ENCODE results near the gene NYAP1.

The NYAP1 gene

GRCh38 chr7:100489824-100490223, 6.1 kb downstream of the NYAP1 start:
- H3K27ac Mint-ChIP-seq, result peak overlapping the region; percentile 81

GRCh38 chr7:100490483-100491191, 6.9 kb downstream of the NYAP1 start:
- Mint-ChIP-seq H3K4me1 (peaks cover 79% of the 10 kb centered on the region), H3K36me3 (ENCODE audit: low read depth) (peaks cover 13% of the 10 kb centered on the region), H3K27ac (peak overlapping the region; percentile 81), H3K4me3 (peak overlapping the region; percentile 30), H3K9me3 (no peaks in the 10 kb centered on the region), H3K27me3 (ENCODE audit: low read depth, poor library complexity) (peaks cover 15% of the 10 kb centered on the region)
- no peak for DNase-seq
- no peak for TF ChIP-seq CTCF (IDR thresholded peaks at IDR 0.05)

More at GRCh38 chr7:100489824-100490223, 6.1 kb downstream of the NYAP1 start:
- DNase-seq, result peak; percentile 87
- H3K36me3 Mint-ChIP-seq (ENCODE audit: low read depth), result peaks cover 7% of the 10 kb centered on the region
- H3K4me3 Mint-ChIP-seq, result peak overlapping the region; percentile 30
- no peak for TF ChIP-seq CTCF (IDR thresholded peaks at IDR 0.05)
- H3K27me3 Mint-ChIP-seq (ENCODE audit: low read depth, poor library complexity), result peaks cover 17% of the 10 kb centered on the region
- H3K9me3 Mint-ChIP-seq, result no peaks in the 10 kb centered on the region
- peaks cover 79% of the 10 kb centered on the region for H3K4me1 Mint-ChIP-seq

- Mint-ChIP-seq H3K27ac (no peak overlapping the region), H3K4me3 (no peak overlapping the region), H3K36me3 (ENCODE audit: low read depth) (peaks cover 13% of the 10 kb centered on the region), H3K4me1 (peaks cover 78% of the 10 kb centered on the region), H3K9me3 (no peaks in the 10 kb centered on the region), H3K27me3 (ENCODE audit: low read depth, poor library complexity) (peaks cover 12% of the 10 kb centered on the region)
- DNase-seq, result no peak
- no peak for TF ChIP-seq CTCF (IDR thresholded peaks at IDR 0.05)
These were observed 7.5 kb downstream of the NYAP1 start for GRCh38 chr7:100491192-100491578.

- TF ChIP-seq CTCF (IDR thresholded peaks at IDR 0.05), result no peak
- no peak for DNase-seq
- H3K27ac Mint-ChIP-seq, result no peak overlapping the region
- H3K36me3 Mint-ChIP-seq (ENCODE audit: low read depth), result peaks cover 9% of the 10 kb centered on the region
- H3K27me3 Mint-ChIP-seq (ENCODE audit: low read depth, poor library complexity), result peaks cover 16% of the 10 kb centered on the region
- peaks cover 66% of the 10 kb centered on the region for H3K4me1 Mint-ChIP-seq
- H3K4me3 Mint-ChIP-seq, result peak overlapping the region; percentile 72
- H3K9me3 Mint-ChIP-seq, result no peaks in the 10 kb centered on the region
These were observed 9.2 kb downstream of the NYAP1 start for GRCh38 chr7:100492738-100493475.

GRCh38 chr7:100493476-100494264, 9.9 kb downstream of the NYAP1 start:
- Mint-ChIP-seq H3K4me1 (peaks cover 63% of the 10 kb centered on the region), H3K36me3 (ENCODE audit: low read depth) (peaks cover 9% of the 10 kb centered on the region), H3K9me3 (no peaks in the 10 kb centered on the region), H3K27me3 (ENCODE audit: low read depth, poor library complexity) (peaks cover 18% of the 10 kb centered on the region), H3K4me3 (peak overlapping the region; percentile 72), H3K27ac (no peak overlapping the region)
- peak; percentile 77 for DNase-seq
- no peak for TF ChIP-seq CTCF (IDR thresholded peaks at IDR 0.05)
